HG02840 (cell line): Measurements from ENCODE around the gene APBA1.

Experiments used
- ATAC-seq: cut with Tn5 transposase; IDR thresholded peaks from one replicate; pipeline ENCODE4 v1.9.1; 2021; ENCODE audit warnings: mild to moderate bottlenecking, moderate library complexity, moderate number of reproducible peaks; ENCODE audit not compliant: unreplicated experiment, low FRiP score

The APBA1 gene

DNA sequence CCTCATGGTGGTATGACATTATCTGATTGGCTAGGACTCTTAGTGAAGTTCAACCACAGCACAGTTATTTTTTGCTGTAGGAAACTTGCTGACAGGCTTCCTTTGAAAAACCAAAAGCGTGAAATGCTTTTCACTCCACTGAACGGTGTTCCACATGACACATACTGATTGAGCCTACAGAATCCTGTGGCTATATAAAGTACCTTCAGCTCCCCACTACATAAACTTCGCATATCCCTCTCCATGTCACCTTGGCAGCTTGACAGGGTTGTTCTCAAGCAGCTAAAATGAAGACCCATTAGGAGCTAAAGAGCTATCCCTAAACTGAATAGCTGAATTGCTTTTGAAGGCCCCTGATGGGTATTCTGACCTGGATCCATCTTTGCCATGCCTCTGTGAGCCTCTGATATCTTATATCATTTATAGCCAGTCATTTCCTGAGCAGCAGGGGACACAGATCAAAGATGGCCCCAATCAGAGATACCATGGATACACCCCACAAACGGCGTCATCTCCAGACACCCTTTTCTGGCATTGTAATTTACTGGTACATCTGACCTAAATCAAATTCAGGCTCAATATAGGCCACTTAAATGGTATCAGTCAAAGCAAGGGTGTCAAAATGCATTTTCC is 91.5 kb downstream of the APBA1 start:
- ATAC-seq = no peak

DNA sequence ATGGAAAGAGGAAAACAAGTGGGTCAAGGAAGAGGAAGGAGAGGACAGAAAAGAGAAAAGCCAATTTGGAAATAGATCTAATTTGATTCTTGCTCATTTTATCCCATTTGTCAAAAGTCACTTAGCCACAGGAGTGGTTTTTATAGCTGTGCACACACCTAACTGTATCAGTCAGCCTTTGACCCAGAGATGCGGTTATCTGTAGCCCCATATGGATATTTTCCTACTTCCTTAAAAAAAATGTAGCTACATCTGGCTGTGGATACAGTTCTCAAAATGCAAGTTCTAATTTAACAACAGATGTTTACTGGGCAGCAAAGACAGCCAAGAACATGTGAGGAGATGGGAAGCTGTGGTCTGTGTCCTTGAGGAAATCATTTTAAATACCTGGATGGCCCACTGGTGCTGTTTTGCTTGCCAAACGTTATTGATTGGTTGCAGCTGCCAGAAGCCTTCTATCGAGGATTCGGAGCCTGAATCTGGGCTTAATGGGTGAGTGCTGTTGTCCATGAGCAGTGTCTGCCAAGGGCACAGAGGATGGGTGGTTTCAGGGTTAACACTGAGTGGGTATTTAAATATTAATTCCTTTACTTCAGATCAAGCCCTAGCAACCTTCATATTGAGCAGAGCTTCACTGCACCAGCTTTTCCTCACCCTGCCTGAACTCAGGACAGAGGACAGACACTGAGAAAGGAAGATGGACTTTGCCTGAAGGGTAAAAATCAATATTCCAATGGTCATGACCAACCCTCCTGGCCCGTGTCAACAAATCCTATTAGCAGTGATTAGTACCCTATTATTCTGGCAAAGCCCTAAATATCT is 92.2 kb downstream of the APBA1 start:
- ATAC-seq = no peak

GRCh38 chr9:69579032-69579758 is 93.0 kb downstream of the APBA1 start:
- no peak for ATAC-seq

GRCh38 chr9:69578026-69578425 is 94.1 kb downstream of the APBA1 start:
- ATAC-seq = no peak

GRCh38 chr9:69577123-69577522 is 95.0 kb downstream of the APBA1 start:
- ATAC-seq = no peak

DNA sequence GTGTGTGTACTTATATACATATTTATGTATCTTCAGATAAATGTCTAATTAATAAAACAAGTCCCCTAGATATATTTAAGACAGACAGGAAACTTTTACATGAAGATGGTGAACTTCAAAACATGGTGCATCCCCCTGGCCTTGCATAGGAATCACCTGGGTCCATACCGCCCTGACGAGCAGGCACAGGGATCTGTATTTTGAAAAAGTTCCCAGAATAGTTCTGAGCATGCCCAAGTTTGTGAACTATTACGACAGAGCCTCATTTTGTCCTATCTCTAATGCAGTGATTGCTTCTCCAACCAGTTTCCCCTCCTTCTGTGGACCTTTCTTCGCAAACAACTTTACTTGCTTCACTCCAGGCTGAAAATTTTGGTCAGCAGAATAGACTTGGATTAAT is 98.1 kb downstream of the APBA1 start:
- ATAC-seq = no peak

DNA sequence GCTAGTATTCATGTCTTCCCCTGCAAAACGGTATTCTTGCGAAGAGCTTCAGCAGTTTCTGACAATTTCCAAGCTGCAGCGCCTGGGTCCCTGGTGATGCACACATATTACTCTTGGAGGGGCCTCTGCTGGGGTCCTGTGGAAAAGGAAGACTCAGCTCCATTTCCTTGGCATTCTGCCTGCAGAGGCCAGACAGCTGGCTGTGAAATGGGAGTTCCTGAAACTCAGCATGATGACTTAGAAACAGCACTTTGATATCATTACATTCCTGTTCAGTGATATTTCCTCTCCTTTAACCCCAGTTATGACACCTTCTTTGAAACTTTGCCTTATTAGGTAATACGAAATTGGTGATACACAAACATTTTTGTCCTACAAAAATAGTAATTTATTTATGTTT is 98.5 kb downstream of the APBA1 start:
- ATAC-seq = no peak

GRCh38 chr9:69572611-69573010 is 99.6 kb downstream of the APBA1 start:
- ATAC-seq = no peak

- ATAC-seq = no peak
Observed at GRCh38 chr9:69571032-69571431, 101.1 kb downstream of the APBA1 start.

DNA sequence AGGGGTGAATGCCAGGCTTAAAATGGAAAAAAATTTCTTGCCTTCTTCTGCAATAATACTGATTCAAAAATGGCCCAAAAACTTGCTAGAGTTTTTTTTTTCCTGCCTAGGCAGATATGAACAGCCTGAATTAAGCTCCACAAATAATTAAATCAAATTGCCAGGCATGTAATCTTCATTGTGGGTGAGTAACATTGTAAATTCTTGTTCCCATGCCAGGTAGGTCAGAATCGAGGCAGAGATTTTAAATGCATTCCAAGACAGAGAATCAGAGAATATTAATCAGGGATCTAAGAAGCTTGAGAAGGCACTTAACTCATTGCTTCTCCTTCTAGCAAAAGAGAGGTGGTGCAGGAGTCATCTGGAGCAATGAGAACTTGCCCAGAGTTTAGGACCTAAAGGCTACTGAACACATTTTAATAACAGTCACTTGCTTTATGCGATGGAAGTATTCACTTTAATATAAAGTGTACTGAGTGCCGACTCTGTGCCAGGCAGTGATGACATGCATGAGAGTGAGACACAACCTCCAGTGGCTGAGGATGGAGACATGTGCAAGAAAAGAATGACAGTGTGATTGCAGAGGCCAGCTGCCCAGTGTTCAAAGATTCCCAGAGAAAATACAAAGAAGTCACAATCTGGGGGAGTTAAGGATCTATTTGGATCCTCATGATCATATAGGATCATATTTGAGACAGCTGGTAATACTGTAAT is 102.3 kb downstream of the APBA1 start:
- ATAC-seq = no peak

- no peak for ATAC-seq
Observed at GRCh38 chr9:69564557-69564956, 107.6 kb downstream of the APBA1 start.

DNA sequence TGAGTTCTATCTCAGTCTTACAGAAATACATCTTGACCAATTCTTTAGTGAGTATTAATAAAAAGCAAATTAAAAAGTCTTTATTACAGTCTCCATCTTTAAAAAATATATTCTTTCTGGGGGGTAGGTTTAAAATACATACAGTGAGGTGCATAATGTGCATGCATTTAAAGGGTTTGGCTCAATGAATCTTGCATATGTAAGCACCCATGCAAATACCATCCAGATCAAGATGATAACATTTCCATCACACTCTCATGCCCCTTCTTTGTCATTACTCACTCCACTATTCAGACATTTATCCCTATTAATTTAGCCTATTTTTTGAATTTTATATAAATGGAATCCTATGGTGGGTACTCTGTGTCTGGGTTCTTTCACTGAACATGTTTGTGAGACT is 113.0 kb downstream of the APBA1 start:
- ATAC-seq = no peak

- no peak for ATAC-seq
Observed at GRCh38 chr9:69556707-69557106, 115.5 kb downstream of the APBA1 start.

- ATAC-seq = no peak
Observed at GRCh38 chr9:69555802-69556201, 116.4 kb downstream of the APBA1 start.

- no peak for ATAC-seq
Observed at GRCh38 chr9:69554945-69555344, 117.2 kb downstream of the APBA1 start.

- ATAC-seq = no peak
Observed at GRCh38 chr9:69549310-69550202, 122.6 kb downstream of the APBA1 start.

- ATAC-seq = no peak
Observed at GRCh38 chr9:69548681-69549080, 123.5 kb downstream of the APBA1 start.

- ATAC-seq = no peak
Observed at GRCh38 chr9:69546265-69546664, 125.9 kb downstream of the APBA1 start.

GRCh38 chr9:69542942-69543704 is 129.0 kb downstream of the APBA1 start:
- no peak for ATAC-seq
